A549 (cell line): Measurements from ENCODE around the gene SH3RF1. TPM values are rescaled to one million over a fixed set of nuclear protein-coding genes. Genes with fewer than 3 reads are reported as not detected.
"Not testable (repeated sequence)": the region's sequence is repeated elsewhere in the genome, so short reads cannot be mapped to it uniquely, and the experiment has no call there.

ENCODE experiments used
- ATAC-seq, 2 experiments: fragments of 200-7000 bp in 1 of 2; fragments of >200 bp in 1 of 2; cut with Nextera tagmentation in 1 of 2; cut with Tn5 transposase in 1 of 2; 3 replicates each; pipeline versions ENCODE4 v1.8.0 to v1.9.1; 2018 to 2020; ENCODE audit warnings: mild to moderate bottlenecking in 1 of 2, moderate library complexity in 1 of 2
- CTCF ChIA-PET: fragments of 300-600 bp; sonication (Branson Sonifier 250); formaldehyde crosslinking; extraction: SDS; loops from one replicate; lab custom pipeline; 2021; ENCODE audit warnings: antibody characterized with exemption, inconsistent platforms; lab: Yijun Ruan, JAX
- POLR2A ChIA-PET: fragments of 350-600 bp; formaldehyde crosslinking; extraction: SDS; loops from one replicate; lab custom pipeline; 2021; ENCODE audit warnings: antibody characterized with exemption, inconsistent platforms; lab: Yijun Ruan, JAX
- DNase-seq, 2 experiments: peaks; one replicate each; pipeline versions ENCODE4 v3.0.0 to v3.0.0-alpha.2; 2011 to 2016; ENCODE audit warnings: low read depth in 1 of 2, low spot score in 1 of 2
- FAIRE-seq: peaks from 2 replicates; lab custom pipeline; 2011; peaks lifted over from hg19 to GRCh38; lab: Jason Lieb, UNC
- H3K27ac ChIP-seq, 2 experiments: fragments of >200 bp; sonication (Bioruptor Twin); formaldehyde crosslinking; 3 replicates each; pipeline ENCODE4 v1.5.1; 2016 to 2017
- H3K4me1 ChIP-seq: fragments of >200 bp; sonication (Bioruptor Twin); formaldehyde crosslinking; 3 replicates; pipeline ENCODE4 v1.6.1; 2016
- H3K4me2 ChIP-seq: fragments of >200 bp; sonication (Bioruptor Twin); formaldehyde crosslinking; 3 replicates; pipeline ENCODE4 v1.6.1; 2016
- H3K4me3 ChIP-seq: fragments of >200 bp; sonication (Bioruptor Twin); formaldehyde crosslinking; 3 replicates; pipeline ENCODE4 v1.5.1; 2016
- H3K9me3 ChIP-seq: fragments of >200 bp; sonication (Bioruptor Twin); formaldehyde crosslinking; 3 replicates; pipeline ENCODE4 v1.6.1; 2016
- EHMT2 ChIP-seq: fragments of 200-600 bp; sonication (generic); IDR thresholded peaks from 2 replicates; pipeline ENCODE4 v1.6.1; 2016; ENCODE audit warnings: antibody characterized with exemption, low read depth, mild to moderate bottlenecking, moderate library complexity
- FOSL2 ChIP-seq, 2 experiments: fragments of 450-650 bp in 1 of 2; fragments of >200 bp in 1 of 2; sonication (Bioruptor Twin) in 1 of 2; formaldehyde crosslinking; IDR thresholded peaks; 2 replicates each; pipeline versions ENCODE4 v1.5.0 to v1.6.1; 2016 to 2020; ENCODE audit warnings: mild to moderate bottlenecking in 1 of 2, moderate library complexity in 1 of 2
- FOXS1 ChIP-seq: fragments of 250-450 bp; sonication (Bioruptor Pico); IDR thresholded peaks from 2 replicates; pipeline ENCODE4 v1.5.0; 2020; ENCODE audit warnings: mild to moderate bottlenecking, moderate library complexity
- GATA3 ChIP-seq: IDR thresholded peaks from 2 replicates; pipeline ENCODE4 v1.6.1; 2012; ENCODE audit warnings: borderline replicate concordance
- HDAC2 ChIP-seq: fragments of 200-600 bp; sonication (generic); IDR thresholded peaks from 2 replicates; pipeline ENCODE4 v1.6.1; 2016
- HOXB13 ChIP-seq: fragments of 250-450 bp; sonication (Bioruptor Pico); IDR thresholded peaks from 2 replicates; pipeline ENCODE4 v1.5.0; 2020; ENCODE audit warnings: low read depth, mild to moderate bottlenecking, moderate library complexity
- JUNB ChIP-seq: fragments of >200 bp; sonication (Bioruptor Twin); formaldehyde crosslinking; IDR thresholded peaks from 2 replicates; pipeline ENCODE4 v1.6.1; 2016
- KDM5A ChIP-seq: fragments of 200-600 bp; sonication (generic); IDR thresholded peaks from 2 replicates; pipeline ENCODE4 v1.6.1; 2016; ENCODE audit warnings: antibody characterized with exemption, mild to moderate bottlenecking
- MAFK ChIP-seq: fragments of 450-650 bp; IDR thresholded peaks from 2 replicates; pipeline ENCODE4 v1.6.1; 2014; ENCODE audit not compliant: partially characterized antibody
- MAZ ChIP-seq: fragments of 150-350 bp; IDR thresholded peaks from 2 replicates; pipeline ENCODE4 v1.6.1; 2014; ENCODE audit warnings: antibody characterized with exemption, low read depth, low read length, borderline replicate concordance
- NFE2L2 ChIP-seq: fragments of 150-350 bp; conservative IDR thresholded peaks from 2 replicates; pipeline ENCODE4 v1.6.1; 2014; ENCODE audit warnings: low read length
- NPAS2 ChIP-seq: fragments of 250-450 bp; sonication (Bioruptor Pico); IDR thresholded peaks from 2 replicates; pipeline ENCODE4 v1.8.0; 2022; ENCODE audit warnings: mild to moderate bottlenecking, moderate library complexity, borderline replicate concordance
- NR3C1 ChIP-seq: fragments of >200 bp; sonication (Bioruptor Twin); formaldehyde crosslinking; IDR thresholded peaks from 3 replicates; pipeline ENCODE4 v1.6.1; 2017
- PHF8 ChIP-seq: fragments of 200-600 bp; sonication (generic); IDR thresholded peaks from 2 replicates; pipeline ENCODE4 v1.6.1; 2016; ENCODE audit warnings: low read depth, mild to moderate bottlenecking, antibody characterized with exemption, moderate library complexity, borderline replicate concordance
- POLR2A ChIP-seq: IDR thresholded peaks from 2 replicates; pipeline ENCODE4 v1.6.1; 2012; ENCODE audit warnings: mild to moderate bottlenecking, low read length
- RCOR1 ChIP-seq: fragments of 150-350 bp; IDR thresholded peaks from 2 replicates; pipeline ENCODE4 v1.6.1; 2014; ENCODE audit warnings: antibody characterized with exemption, low read length, low read depth
- RNF2 ChIP-seq: fragments of 200-600 bp; sonication (generic); IDR thresholded peaks from 2 replicates; pipeline ENCODE4 v1.6.1; 2016; ENCODE audit warnings: low read depth, mild to moderate bottlenecking, antibody characterized with exemption, moderate library complexity, borderline replicate concordance
- SMC3 ChIP-seq: fragments of >200 bp; sonication (Bioruptor Twin); formaldehyde crosslinking; IDR thresholded peaks from 3 replicates; pipeline ENCODE4 v1.6.1; 2018; ENCODE audit warnings: inconsistent platforms
- SREBF2 ChIP-seq: fragments of 450-650 bp; IDR thresholded peaks from 2 replicates; pipeline ENCODE4 v1.6.1; 2014; ENCODE audit warnings: mild to moderate bottlenecking, moderate library complexity
- TFCP2L1 ChIP-seq: fragments of 250-450 bp; sonication (Bioruptor Pico); IDR thresholded peaks from 2 replicates; pipeline ENCODE4 v1.5.0; 2021; ENCODE audit warnings: mild to moderate bottlenecking
- TP53 ChIP-seq: fragments of 250-450 bp; sonication (Bioruptor Pico); IDR thresholded peaks from 2 replicates; pipeline ENCODE4 v1.5.0; 2021; ENCODE audit warnings: mild to moderate bottlenecking, moderate library complexity
- ZC3H11A ChIP-seq: fragments of 450-650 bp; IDR thresholded peaks from 2 replicates; pipeline ENCODE4 v1.6.1; 2014; ENCODE audit warnings: antibody characterized with exemption, mild to moderate bottlenecking
- ZNF302 ChIP-seq: fragments of 250-450 bp; sonication (Bioruptor Pico); IDR thresholded peaks from 2 replicates; pipeline ENCODE4 v1.9.0; 2021; ENCODE audit warnings: inconsistent platforms, mild to moderate bottlenecking, moderate library complexity
- ZSCAN20 ChIP-seq: fragments of 250-450 bp; sonication (Bioruptor Pico); IDR thresholded peaks from 2 replicates; pipeline ENCODE4 v1.8.0; 2022; ENCODE audit warnings: mild to moderate bottlenecking, moderate library complexity
- WGBS: methylation state at CpG from one replicate; pipeline ENCODE4 v1.1.6; 2017; ENCODE audit errors: missing lambda C conversion rate; 5-methylcytosine and 5-hydroxymethylcytosine counted together
- polyA plus RNA-seq, 4 experiments: library from polyadenylated mRNA; depleted of rRNA in 3 of 4; stranded (reverse); fragments of >200 nt; fragmentation: RNase III in 1 of 4; extraction: RNeasy Plus Mini Kit Qiagen cat#74134 plus additional on column Dnase treatment in 1 of 4; gene quantifications; 2 replicates in 3 of 4; 3 replicates in 1 of 4; pipeline ENCODE4 v1.2.3, GENCODE V29; 2011 to 2017
- TF ChIP-seq, protein P1 (sequence below): fragments of 200-600 bp; sonication (generic); IDR thresholded peaks from 2 replicates; pipeline ENCODE4 v1.6.1; 2016; ENCODE audit warnings: antibody characterized with exemption, mild to moderate bottlenecking, moderate library complexity
- TF ChIP-seq, protein P2 (sequence below): fragments of >200 bp; sonication (Bioruptor Twin); formaldehyde crosslinking; IDR thresholded peaks from 3 replicates; pipeline ENCODE4 v1.6.1; 2016

Gene SH3RF1
- polyA plus RNA-seq, 2 of the 4 experiments (the other 2 are of a cell fraction) = 8.0 to 15.1 TPM

DNA sequence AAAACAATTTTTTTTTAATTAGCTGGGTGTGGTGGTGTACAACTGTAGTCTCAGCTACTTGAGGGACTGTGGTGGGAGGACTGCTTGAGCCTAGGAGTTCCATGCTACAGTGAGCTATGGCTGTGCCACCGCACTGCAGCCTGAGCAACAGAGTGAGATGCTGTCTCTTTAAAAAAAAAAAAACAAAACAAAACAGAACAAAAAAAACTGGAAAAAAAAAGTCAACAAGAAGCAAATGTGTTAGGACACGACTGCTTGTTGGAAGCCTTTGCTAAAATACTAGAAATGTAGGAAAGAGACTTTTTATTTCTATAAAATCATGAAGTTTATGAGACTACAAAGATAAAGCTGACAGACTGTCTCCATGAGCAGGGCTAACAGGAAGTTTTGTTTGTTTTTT, 87.2 kb downstream of the SH3RF1 start:
- Histone ChIP-seq H3K4me3 (no peak overlapping the region), H3K27ac (0 out of 6 replicates have a peak overlapping the region, but pooled peaks of 1 of the 2 experiments have one; percentile 11), H3K9me3 (no peaks in the 10 kb centered on the region), H3K4me1 (peaks cover 34% of the 10 kb centered on the region), H3K4me2 (0 out of 3 replicates have a peak overlapping the region, but pooled peaks have one; percentile 13)
- ChIA-PET CTCF (no interaction called here), POLR2A (no interaction called here)
- FAIRE-seq (no peak), ATAC-seq (no peak), DNase-seq (no peak)
- WGBS = 59% methylated on average over 2 of the region's 2 CpGs
- TF ChIP-seq SMC3 = no peak
- no peak for TF ChIP-seq MAFK
- TF ChIP-seq HDAC2 = no peak
- no peak for TF ChIP-seq RNF2
- TF ChIP-seq, protein P1, sequence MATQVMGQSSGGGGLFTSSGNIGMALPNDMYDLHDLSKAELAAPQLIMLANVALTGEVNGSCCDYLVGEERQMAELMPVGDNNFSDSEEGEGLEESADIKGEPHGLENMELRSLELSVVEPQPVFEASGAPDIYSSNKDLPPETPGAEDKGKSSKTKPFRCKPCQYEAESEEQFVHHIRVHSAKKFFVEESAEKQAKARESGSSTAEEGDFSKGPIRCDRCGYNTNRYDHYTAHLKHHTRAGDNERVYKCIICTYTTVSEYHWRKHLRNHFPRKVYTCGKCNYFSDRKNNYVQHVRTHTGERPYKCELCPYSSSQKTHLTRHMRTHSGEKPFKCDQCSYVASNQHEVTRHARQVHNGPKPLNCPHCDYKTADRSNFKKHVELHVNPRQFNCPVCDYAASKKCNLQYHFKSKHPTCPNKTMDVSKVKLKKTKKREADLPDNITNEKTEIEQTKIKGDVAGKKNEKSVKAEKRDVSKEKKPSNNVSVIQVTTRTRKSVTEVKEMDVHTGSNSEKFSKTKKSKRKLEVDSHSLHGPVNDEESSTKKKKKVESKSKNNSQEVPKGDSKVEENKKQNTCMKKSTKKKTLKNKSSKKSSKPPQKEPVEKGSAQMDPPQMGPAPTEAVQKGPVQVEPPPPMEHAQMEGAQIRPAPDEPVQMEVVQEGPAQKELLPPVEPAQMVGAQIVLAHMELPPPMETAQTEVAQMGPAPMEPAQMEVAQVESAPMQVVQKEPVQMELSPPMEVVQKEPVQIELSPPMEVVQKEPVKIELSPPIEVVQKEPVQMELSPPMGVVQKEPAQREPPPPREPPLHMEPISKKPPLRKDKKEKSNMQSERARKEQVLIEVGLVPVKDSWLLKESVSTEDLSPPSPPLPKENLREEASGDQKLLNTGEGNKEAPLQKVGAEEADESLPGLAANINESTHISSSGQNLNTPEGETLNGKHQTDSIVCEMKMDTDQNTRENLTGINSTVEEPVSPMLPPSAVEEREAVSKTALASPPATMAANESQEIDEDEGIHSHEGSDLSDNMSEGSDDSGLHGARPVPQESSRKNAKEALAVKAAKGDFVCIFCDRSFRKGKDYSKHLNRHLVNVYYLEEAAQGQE = no peak
- no peak for TF ChIP-seq NFE2L2
- no peak for TF ChIP-seq KDM5A
- no peak for TF ChIP-seq TFCP2L1 (CRISPR knock-in tag)
- no peak for TF ChIP-seq FOXS1 (CRISPR knock-in tag)
- TF ChIP-seq EHMT2 = no peak
- TF ChIP-seq TP53 (CRISPR knock-in tag) = no peak
- TF ChIP-seq PHF8 = no peak
- TF ChIP-seq ZC3H11A = no peak

DNA sequence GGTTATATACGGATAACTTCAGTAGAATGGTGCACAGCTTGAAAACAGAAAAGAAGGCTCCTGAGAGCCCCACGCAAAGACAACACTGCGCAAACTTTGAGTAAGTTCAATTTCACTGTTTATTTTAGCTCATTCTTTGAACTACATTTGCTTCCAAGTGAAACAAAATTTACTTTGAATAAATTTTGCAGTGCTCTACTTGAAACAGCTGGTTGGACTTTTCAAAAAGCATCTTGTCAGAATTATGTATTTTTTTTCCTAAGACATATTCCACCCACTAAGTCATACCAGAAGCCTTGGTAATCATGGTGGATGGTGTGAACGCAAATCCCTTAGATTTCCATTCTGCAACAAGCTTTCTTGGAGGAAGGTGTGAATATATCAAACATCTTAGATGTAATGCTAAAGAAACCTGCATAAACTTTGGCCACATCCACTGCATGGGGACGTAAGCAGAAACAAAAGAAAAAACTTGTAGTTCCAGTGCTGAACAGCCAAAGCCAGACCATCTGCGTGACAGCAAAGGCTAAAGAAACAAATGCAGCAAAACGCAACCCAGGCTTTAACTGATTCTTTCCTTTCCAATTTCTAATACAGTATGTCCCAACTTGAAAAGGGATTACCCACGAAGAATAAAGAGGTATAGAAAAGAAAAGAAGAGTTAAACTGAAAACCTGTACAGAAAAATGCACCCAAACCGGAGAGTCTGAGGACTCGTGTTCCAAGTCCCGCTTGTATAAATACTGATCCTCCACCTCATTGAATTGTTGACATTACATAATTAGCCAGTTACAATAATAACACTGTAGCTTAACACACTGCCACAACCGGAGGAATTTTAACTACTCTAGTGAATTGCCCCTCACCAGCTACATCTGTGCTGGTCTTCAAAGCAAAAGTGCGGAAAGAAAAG, 90.9 kb downstream of the SH3RF1 start:
- no peak overlapping the region for H3K27ac ChIP-seq
- FAIRE-seq (no peak), DNase-seq (no peak), ATAC-seq (no peak)
- no peaks in the 10 kb centered on the region for H3K9me3 ChIP-seq
- TF ChIP-seq ZSCAN20 (no peak), RCOR1 (no peak), POLR2A (no peak), SREBF2 (no peak), JUNB (no peak), GATA3 (no peak), KDM5A (no peak), TP53 (CRISPR knock-in tag) (no peak), ZC3H11A (no peak), MAZ (no peak), EHMT2 (no peak), FOSL2 (IDR thresholded peaks at IDR 0.05) (no peak), FOSL2 (CRISPR knock-in tag; IDR thresholded peaks at IDR 0.05) (no peak), SMC3 (no peak), RNF2 (no peak), HOXB13 (CRISPR knock-in tag) (no peak), NR3C1 (no peak), ZNF302 (CRISPR knock-in tag) (no peak), NPAS2 (CRISPR knock-in tag) (no peak)
- TF ChIP-seq, protein P2, sequence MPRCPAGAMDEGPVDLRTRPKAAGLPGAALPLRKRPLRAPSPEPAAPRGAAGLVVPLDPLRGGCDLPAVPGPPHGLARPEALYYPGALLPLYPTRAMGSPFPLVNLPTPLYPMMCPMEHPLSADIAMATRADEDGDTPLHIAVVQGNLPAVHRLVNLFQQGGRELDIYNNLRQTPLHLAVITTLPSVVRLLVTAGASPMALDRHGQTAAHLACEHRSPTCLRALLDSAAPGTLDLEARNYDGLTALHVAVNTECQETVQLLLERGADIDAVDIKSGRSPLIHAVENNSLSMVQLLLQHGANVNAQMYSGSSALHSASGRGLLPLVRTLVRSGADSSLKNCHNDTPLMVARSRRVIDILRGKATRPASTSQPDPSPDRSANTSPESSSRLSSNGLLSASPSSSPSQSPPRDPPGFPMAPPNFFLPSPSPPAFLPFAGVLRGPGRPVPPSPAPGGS = no peak
- POLR2A ChIA-PET = no interaction called here
- WGBS = 79% methylated on average over 13 of the region's 13 CpGs
- no peak overlapping the region for H3K4me2 ChIP-seq
- CTCF ChIA-PET = no interaction called here
- H3K4me3 ChIP-seq = no peak overlapping the region
- peaks cover 19% of the 10 kb centered on the region for H3K4me1 ChIP-seq

DNA sequence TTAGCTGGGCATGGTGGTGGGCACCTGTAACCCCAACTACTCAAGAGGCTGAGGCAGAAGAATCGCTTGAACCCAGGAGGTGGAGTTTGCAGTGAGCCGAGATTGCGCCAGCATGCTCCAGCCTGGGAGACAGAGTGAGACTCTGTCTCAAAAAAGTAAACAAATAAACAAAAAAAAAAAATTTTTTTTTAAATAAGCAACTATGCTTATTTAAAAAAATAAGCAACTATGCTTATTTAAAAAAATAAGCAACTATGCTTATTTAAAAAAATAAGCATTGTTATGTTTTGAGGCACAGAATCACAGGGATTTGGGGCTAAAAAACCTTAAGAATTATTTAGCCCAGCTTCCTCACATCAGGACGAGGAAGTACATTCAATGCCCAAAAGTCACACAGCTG, 92.7 kb downstream of the SH3RF1 start:
- POLR2A ChIA-PET, FAIRE-seq, ATAC-seq, H3K4me3 ChIP-seq, CTCF ChIA-PET, H3K4me2 ChIP-seq, H3K27ac ChIP-seq, H3K9me3 ChIP-seq, DNase-seq: not testable (repeated sequence)
- H3K4me1 ChIP-seq = peaks cover 11% of the 10 kb centered on the region
- WGBS = 90% methylated on average over 4 of the region's 4 CpGs
